ENCODE data around the gene UBC. TPM values are rescaled to one million over a fixed set of nuclear protein-coding genes. Genes with fewer than 3 reads are reported as not detected.
"Not testable (repeated sequence)": the region's sequence is repeated elsewhere in the genome, so short reads cannot be mapped to it uniquely, and the experiment has no call there.

UBC gene
- total and polyA plus RNA-seq, 2 donors (not counting 1 experiment from before 2014, with no cell fraction given): 953 to 4,477 TPM

GRCh38 chr12:124880335-124880734 is 34.1 kb downstream of the UBC start:
- H3K4me3 Mint-ChIP-seq; H3K79me2 ChIP-seq (ENCODE audit: control insufficient read depth, insufficient read depth, low read length); DNase-seq; H3K9me3 Mint-ChIP-seq (ENCODE audit: insufficient read depth); H3K36me3 ChIP-seq (replicated peaks in 1 of 2; ENCODE audit: control extremely low read depth in 1 of 2, control insufficient read depth in 1 of 2, extremely low read depth in 1 of 2, insufficient read depth in 2 of 2, low read length in 1 of 2); POLR2A ChIA-PET; H3K4me2 ChIP-seq (replicated peaks; ENCODE audit: low read depth, low read length, poor library complexity, severe bottlenecking); H3K9me3 ChIP-seq (ENCODE audit: control extremely low read depth in 1 of 3, control insufficient read depth in 2 of 3, insufficient read depth in 1 of 3, low read length in 2 of 3); H4K20me1 ChIP-seq (ENCODE audit: control insufficient read depth, insufficient read depth, low read length, poor library complexity, severe bottlenecking); intact Hi-C loops (cut with micrococcal nuclease); H2AFZ ChIP-seq (ENCODE audit: insufficient read depth, low read depth, low read length, poor library complexity, severe bottlenecking); H3K27ac Mint-ChIP-seq; H3K27ac ChIP-seq (ENCODE audit: low read length in 2 of 2); H3K4me3 ChIP-seq (ENCODE audit: control extremely low read depth in 1 of 5, extremely low read depth in 1 of 5, insufficient read depth in 1 of 5, low read depth in 2 of 5, low read length in 4 of 5); H3K27me3 Mint-ChIP-seq; ATAC-seq (ENCODE audit: low read depth); H3K27me3 ChIP-seq (replicated peaks in 1 of 4; ENCODE audit: control extremely low read depth in 1 of 4, control insufficient read depth in 3 of 4, insufficient read depth in 4 of 4, low read length in 3 of 4); H3K9ac ChIP-seq (ENCODE audit: low read length): not testable (repeated sequence)
- peaks cover 41% of the 10 kb centered on the region for H3K4me1 Mint-ChIP-seq
- H3K4me1 ChIP-seq (ENCODE audit: control insufficient read depth in 2 of 2, insufficient read depth in 2 of 2, low read length in 2 of 2): peaks cover 39 to 45% of the 10 kb centered on the region in 2 donors
- CTCF ChIA-PET: interaction anchor here (1.1 to 1.4 kb wide), 2 partner anchors 20 to 60 kb away, joined by 4 to 6 read pairs; no protein-coding TSS in a partner anchor
- WGBS (ENCODE audit: insufficient coverage): 94% methylated on average over 7 of the region's 11 CpGs

DNA sequence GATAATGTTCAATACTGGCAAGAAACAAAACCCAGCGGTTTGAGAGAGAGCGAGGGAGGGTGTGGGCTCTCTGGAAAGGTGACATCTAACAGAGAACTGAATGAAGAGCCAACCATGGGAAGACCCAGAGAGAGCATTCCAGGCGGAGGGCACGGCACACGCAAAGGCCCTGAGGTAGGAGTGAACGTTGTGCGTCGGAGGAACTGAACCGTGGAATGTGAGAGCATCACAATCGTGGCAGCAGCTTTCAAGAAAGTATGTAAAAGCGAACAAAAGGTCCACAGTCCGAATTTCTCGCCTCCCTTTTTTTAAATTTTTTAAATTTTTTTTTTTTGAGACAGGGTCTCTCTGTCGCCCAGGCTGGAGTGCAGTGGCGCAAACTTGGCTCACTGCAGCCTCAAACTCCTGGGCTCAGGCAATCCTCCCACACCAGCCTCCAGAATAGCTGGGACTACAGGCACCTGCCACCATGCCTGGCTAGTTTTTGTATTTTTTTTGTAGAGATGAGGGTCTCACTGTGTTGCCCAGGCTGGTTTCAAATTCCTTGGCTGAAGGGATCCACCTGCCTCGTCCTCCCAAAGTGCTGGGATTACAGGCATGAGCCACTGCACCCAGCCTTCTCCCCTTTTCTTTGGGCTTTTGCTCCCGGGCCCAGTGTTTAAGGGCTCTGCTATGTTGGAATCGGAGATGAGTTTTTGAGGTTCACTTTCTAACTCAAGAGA is 35.5 kb downstream of the UBC start:
- peaks cover 0 to 5% (median 0%) of the 10 kb centered on the region in 3 donors for H3K9me3 ChIP-seq (ENCODE audit: control extremely low read depth in 1 of 3, control insufficient read depth in 2 of 3, insufficient read depth in 1 of 3, low read length in 2 of 3)
- intact Hi-C loops (cut with micrococcal nuclease): no loop called here
- no peaks in the 10 kb centered on the region for H3K9me3 Mint-ChIP-seq (ENCODE audit: insufficient read depth)
- no peak overlapping the region for H3K4me3 ChIP-seq (ENCODE audit: control extremely low read depth in 1 of 5, extremely low read depth in 1 of 5, insufficient read depth in 1 of 5, low read depth in 2 of 5, low read length in 4 of 5)
- H3K4me3 Mint-ChIP-seq: no peak overlapping the region
- peaks cover 0 to 3% (median 0%) of the 10 kb centered on the region in 4 experiments for H3K27me3 ChIP-seq (replicated peaks in 1 of 4; ENCODE audit: control extremely low read depth in 1 of 4, control insufficient read depth in 3 of 4, insufficient read depth in 4 of 4, low read length in 3 of 4)
- H3K4me1 ChIP-seq (ENCODE audit: control insufficient read depth in 2 of 2, insufficient read depth in 2 of 2, low read length in 2 of 2): peaks cover 26 to 33% of the 10 kb centered on the region in 2 donors
- no peaks in the 10 kb centered on the region for H3K36me3 ChIP-seq (replicated peaks in 1 of 2; ENCODE audit: control extremely low read depth in 1 of 2, control insufficient read depth in 1 of 2, extremely low read depth in 1 of 2, insufficient read depth in 2 of 2, low read length in 1 of 2)
- peaks cover 28% of the 10 kb centered on the region for H3K4me1 Mint-ChIP-seq
- H3K27ac ChIP-seq (ENCODE audit: low read length in 2 of 2): no peak overlapping the region
- no peaks in the 10 kb centered on the region for H3K27me3 Mint-ChIP-seq
- TF ChIP-seq, protein P1, sequence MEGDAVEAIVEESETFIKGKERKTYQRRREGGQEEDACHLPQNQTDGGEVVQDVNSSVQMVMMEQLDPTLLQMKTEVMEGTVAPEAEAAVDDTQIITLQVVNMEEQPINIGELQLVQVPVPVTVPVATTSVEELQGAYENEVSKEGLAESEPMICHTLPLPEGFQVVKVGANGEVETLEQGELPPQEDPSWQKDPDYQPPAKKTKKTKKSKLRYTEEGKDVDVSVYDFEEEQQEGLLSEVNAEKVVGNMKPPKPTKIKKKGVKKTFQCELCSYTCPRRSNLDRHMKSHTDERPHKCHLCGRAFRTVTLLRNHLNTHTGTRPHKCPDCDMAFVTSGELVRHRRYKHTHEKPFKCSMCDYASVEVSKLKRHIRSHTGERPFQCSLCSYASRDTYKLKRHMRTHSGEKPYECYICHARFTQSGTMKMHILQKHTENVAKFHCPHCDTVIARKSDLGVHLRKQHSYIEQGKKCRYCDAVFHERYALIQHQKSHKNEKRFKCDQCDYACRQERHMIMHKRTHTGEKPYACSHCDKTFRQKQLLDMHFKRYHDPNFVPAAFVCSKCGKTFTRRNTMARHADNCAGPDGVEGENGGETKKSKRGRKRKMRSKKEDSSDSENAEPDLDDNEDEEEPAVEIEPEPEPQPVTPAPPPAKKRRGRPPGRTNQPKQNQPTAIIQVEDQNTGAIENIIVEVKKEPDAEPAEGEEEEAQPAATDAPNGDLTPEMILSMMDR (IDR thresholded peaks at IDR 0.05): no peak
- no peak for TF ChIP-seq EZH2 (IDR thresholded peaks at IDR 0.05; ENCODE audit: borderline replicate concordance, insufficient read depth, low read depth, low read length, poor library complexity, severe bottlenecking)
- ChIA-PET CTCF (interaction anchor here (0.9 to 1.4 kb wide), 2 partner anchors 16 to 21 kb away, joined by 3 to 6 read pairs; no protein-coding TSS in a partner anchor), POLR2A (no interaction called here)
- WGBS (ENCODE audit: insufficient coverage): 96% methylated on average over 14 of the region's 18 CpGs
- no peak overlapping the region for H2AFZ ChIP-seq (ENCODE audit: insufficient read depth, low read depth, low read length, poor library complexity, severe bottlenecking)
- no peak overlapping the region for H3K27ac Mint-ChIP-seq
- no peak overlapping the region for H3K4me2 ChIP-seq (replicated peaks; ENCODE audit: low read depth, low read length, poor library complexity, severe bottlenecking)
- ATAC-seq (ENCODE audit: low read depth) (no peak), DNase-seq (no peak)
- no peaks in the 10 kb centered on the region for H3K79me2 ChIP-seq (ENCODE audit: control insufficient read depth, insufficient read depth, low read length)
- H3K9ac ChIP-seq (ENCODE audit: low read length): no peak overlapping the region
- H4K20me1 ChIP-seq (ENCODE audit: control insufficient read depth, insufficient read depth, low read length, poor library complexity, severe bottlenecking): no peaks in the 10 kb centered on the region
